ENCODE data around the gene OSER1.
A peak's percentile ranks its signal among the peaks of the same experiment; 100 is the strongest.
"Not testable (repeated sequence)": the region's sequence is repeated elsewhere in the genome, so short reads cannot be mapped to it uniquely, and the experiment has no call there.

OSER1 gene

DNA sequence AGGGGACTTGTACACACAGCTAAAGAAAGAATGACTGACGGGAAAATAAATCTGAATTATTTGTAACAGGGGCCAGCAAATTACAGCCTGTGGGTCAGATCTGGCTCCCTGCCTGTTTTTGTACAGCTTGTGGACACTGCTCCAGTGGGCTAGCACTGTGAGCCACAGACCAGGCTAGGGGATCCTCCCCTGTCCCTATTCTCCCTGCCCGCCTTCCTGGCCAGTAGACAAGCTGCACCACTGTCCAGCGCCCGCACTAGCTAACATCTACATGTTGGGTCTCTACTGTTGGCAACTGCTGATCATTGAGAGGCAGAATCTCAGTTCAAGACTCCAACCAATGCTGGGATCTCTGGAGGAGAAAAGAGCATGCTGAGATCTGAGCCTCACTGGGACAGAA lies 10.7 kb downstream of the OSER1 start:
- DNase-seq: no peak

- DNase-seq: no peak
Observed at GRCh38 chr20:44198872-44199271, 11.7 kb downstream of the OSER1 start.

GRCh38 chr20:44196271-44196670 lies 14.3 kb downstream of the OSER1 start:
- DNase-seq: no peak

- no peak for DNase-seq
Observed at GRCh38 chr20:44195605-44196004, 15.0 kb downstream of the OSER1 start.

DNA sequence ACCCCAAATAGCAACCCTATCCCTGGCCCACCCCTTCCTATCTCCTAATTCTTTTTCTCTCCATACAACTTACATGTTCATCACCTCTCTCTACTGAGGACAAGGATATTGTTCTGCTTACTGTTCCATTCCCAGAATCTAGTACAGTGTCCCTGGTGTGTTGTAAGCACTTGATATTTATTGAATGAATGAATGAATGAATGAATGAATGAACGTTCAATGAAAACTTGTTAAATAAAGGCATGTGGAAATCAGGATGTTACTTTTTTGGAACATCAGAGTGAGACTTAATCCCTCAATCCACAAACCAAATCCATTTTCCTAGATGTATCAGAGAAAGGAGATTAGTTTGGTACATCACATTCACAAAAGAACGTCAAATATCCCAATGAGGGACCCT lies 16.8 kb downstream of the OSER1 start:
- DNase-seq: no peak

DNA sequence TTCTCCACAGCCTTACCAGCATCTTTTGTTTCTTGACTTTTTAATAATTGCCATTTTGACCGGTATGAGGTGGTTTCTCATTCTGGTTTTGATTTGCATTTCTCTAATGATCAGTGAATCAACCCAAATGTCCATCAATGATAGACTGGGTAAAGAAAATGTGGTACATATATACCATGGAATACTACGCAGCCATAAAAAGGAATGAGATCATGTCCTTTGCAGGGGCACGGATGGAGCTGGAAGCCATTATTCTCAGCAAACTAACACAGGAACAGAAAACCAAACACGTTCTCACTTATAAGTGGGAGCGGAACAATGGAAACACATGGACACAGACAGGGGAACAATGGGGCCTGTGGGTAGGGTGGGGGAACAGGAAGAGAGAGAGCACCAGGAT lies 18.9 kb downstream of the OSER1 start:
- DNase-seq: not testable (repeated sequence)

GRCh38 chr20:44190197-44190852 lies 20.2 kb downstream of the OSER1 start:
- DNase-seq: peak; percentile 81

- DNase-seq: no peak
Observed at GRCh38 chr20:44188752-44189151, 21.8 kb downstream of the OSER1 start.

GRCh38 chr20:44187772-44188709 lies 22.5 kb downstream of the OSER1 start:
- DNase-seq: peak; percentile 53

DNA sequence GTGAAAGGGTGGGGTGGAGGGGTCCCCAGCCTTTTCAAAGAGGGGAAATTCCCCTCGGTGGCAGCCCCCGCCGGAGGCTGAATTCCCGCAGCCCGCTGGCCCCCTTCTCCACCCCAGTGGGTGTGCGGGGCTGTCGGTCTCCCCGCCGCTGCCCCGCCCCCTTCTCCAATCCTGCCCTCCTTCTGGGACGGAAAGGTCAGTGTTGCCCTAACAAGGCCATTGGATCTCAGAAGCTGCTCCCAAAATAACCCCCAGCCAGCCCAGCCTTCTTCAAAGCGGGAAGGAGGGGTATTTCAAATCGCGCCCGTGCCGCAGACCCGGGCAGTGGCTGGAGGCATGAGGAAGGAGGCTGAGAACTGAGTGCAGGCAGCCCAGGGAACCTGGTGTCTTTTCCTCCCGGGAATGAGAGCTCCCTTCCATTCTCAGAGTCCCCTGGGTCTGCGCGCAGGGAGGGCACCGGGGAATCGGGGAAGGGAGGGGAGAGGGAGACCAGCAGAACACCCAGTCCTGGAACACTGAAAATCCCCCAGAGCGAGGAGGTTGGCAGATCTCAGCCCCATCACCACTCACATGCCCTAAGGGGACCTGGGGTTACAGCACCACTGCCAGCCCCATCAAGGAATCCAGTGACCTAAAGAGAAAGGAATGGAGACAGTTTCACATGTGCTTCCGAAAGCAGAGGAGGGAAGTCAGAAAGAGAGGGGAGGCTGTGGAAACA lies 23.4 kb downstream of the OSER1 start, which contains the start of gene JPH2:
TSS of gene JPH2 (minus strand) at position 135 of the 718 bp plus-strand sequence. CDS start 483 bp downstream, outside the sequence.
- peak; percentile 86 for DNase-seq

DNA sequence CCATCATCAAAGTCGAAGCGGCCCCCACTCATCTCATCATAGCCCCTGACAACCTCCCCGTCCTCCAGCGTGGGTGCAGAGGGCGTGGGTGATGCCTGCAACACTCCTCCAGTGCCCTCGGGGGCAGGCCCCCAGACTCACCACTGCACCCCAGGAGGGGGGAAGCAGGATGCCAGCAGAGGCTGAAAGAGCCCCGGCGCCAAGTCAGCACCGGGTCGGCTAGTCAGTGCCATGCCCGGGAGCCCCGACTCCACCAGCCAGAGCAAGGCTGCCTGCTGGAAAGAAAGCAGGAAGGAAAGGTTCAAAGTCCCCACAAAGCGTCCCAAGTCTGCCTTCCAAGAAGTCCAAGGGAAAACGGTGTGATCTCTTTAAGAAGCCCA lies 23.9 kb downstream of the OSER1 start:
- DNase-seq: peak; percentile 7

DNA sequence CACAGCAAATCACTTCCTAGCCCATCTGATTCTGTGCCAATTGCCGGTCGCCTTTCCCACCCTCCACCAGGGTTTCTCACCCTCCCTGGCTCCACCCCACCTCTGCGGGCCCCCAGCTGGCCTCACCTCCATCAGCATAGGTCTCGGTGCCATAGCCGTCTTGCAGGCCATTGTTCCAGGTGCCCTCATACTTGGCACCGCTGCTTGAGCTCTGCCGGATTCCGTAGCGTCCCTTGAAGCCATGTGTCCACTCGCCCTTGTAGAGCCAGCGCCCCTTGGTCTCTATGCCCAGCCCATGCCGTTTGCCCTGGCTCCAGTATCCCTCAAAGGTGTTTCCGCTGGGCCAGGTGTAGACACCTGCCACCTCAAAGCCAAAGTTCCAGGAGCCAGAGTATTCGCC lies 24.4 kb downstream of the OSER1 start:
- no peak for DNase-seq

- no peak for DNase-seq
Observed at GRCh38 chr20:44185574-44185973, 25.0 kb downstream of the OSER1 start.

GRCh38 chr20:44183282-44183681 lies 27.3 kb downstream of the OSER1 start:
- no peak for DNase-seq

DNA sequence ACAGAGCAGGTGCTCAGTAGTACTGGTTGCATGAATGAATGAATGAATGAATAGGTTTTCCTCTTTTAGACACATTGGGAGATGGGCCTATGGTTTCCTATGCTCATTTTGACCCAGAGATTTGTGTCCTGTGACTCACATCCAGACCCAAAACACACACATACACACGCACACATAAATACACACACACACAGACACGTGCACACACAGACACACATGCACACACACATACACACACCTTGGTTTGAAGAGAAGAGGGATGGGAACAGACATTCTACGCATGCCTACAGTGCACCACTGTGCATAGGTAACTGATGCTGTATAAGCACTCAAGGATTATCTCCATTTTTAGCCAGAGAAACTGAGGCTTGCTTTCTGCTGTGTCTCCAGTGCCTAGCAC lies 27.7 kb downstream of the OSER1 start:
- no peak for DNase-seq

DNA sequence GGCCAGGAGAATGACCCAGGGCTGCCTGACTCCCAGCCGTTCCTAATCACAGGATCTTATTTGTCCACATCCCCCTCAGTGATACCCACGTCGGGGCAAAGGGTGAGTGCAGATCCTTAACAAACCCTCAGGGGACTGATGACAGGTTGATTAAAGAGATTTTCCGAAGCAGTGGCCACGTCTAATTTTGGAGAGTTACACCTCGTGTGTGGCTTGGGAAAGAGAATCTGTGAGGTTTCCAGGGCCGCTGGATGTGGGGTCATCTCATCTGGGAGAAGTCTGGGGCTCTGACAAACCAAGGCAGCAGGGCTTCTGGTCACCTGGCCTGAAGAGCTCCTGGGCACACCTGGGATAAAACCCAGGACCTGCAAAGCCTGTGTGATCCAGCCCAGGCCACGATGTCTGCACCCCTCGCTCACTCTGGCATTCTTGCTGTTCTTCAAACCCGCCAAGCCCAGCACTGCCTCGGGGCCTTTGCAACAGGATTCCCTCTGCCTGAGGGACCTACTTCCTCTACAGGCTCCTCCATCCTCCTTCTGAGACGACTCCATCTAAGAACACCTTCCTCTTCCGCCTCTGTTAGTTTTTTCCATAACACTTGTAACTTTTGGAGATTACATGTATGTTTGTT lies 28.3 kb downstream of the OSER1 start:
- DNase-seq: no peak

GRCh38 chr20:44181611-44182010 lies 29.0 kb downstream of the OSER1 start:
- DNase-seq: no peak

- peak; percentile 85 for DNase-seq
Observed at GRCh38 chr20:44180814-44181213, 29.8 kb downstream of the OSER1 start.

GRCh38 chr20:44176833-44177534 lies 33.6 kb downstream of the OSER1 start:
- no peak for DNase-seq

DNA sequence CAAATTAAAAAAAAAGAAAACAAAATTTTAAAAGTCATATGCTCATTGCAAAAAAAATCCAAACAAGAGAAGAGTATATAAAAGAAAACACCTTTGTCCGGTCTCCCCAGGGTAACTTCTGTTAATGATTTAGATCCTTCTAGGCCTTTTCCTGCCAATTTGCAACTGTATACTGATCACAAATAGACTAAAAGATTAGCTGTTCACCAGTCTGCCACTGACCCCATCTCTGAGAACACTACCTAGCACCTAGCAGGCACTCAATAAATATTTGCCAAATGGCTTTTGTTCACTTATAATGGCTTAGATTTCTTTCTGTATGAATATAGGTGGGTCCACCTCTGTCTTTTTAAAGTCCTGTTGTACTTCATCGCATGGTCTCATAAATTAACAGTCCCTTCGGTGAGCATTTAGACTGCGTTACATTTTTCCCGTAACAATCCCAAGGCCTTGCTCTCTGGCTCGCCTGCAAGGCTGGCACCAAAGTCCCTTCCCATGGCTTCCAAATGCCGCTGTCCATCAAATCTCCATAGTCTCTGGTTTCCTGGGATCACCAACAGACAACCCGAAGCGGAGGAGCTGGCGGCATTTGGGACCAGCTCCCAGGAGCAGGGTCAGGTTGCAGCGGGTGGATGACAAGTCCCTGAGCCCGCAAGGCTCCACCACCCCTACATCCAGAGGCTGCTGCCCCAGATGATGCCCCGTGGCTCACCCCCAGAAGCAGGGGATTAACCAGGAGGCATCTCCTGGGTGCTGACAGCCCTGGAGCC lies 35.4 kb downstream of the OSER1 start:
- DNase-seq: no peak

DNA sequence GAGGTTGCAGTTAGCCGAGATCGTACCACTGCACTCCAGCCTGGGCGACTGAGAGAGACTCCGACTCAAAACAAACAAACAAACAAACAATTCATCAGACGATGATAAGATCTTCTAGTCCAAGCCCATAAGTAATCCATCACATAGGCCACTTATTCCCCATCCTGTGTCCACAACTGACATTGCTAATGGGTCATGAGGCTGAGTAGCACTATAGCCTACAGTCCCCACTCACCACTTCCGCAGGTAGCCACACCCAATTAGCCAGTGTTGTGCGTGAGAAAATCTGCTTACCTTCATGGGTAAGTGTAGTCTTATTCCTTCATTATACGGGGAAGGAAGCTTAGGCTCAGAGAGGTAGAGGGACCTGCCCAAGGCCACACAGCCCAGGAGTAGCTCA lies 36.7 kb downstream of the OSER1 start:
- no peak for DNase-seq

GRCh38 chr20:44173116-44173515 lies 37.5 kb downstream of the OSER1 start:
- no peak for DNase-seq
